Measurements from ENCODE around the gene LRRC19. TPM values are rescaled to one million over a fixed set of nuclear protein-coding genes. Genes with fewer than 3 reads are reported as not detected.

The LRRC19 gene
- total RNA-seq, 1 experiment from 2014 or later: not detected

- no peak overlapping the region for H3K4ac ChIP-seq (ENCODE audit: low read depth, low read length)
- H4K91ac ChIP-seq (ENCODE audit: insufficient read length, low read depth, low read length): no peak overlapping the region
- no peaks in the 10 kb centered on the region for H3K4me1 ChIP-seq (ENCODE audit: insufficient read depth, low read length)
- Mint-ChIP-seq H3K27ac (no peak overlapping the region), H3K4me1 (peaks cover 14 to 15% of the 10 kb centered on the region in 2 experiments), H3K9me3 (no peaks in the 10 kb centered on the region; a peak in 1 of 5 replicates), H3K4me3 (no peak overlapping the region), H3K36me3 (ENCODE audit: insufficient read depth in 1 of 3, low read depth in 3 of 3) (peaks cover 0 to 2% (median 0%) of the 10 kb centered on the region in 3 experiments; a peak in 1 of 7 replicates), H3K27me3 (ENCODE audit: low read depth) (no peaks in the 10 kb centered on the region)
- no peak overlapping the region for H4K5ac ChIP-seq (ENCODE audit: insufficient read length, low read depth, low read length)
- peaks cover 7% of the 10 kb centered on the region for H3K23me2 ChIP-seq (ENCODE audit: insufficient read length, low read depth, low read length, poor library complexity, severe bottlenecking)
- no peak overlapping the region for H3K4me2 ChIP-seq (ENCODE audit: insufficient read depth, insufficient read length, low read length)
- H3K23ac ChIP-seq (ENCODE audit: insufficient read length, low read depth, low read length): no peak overlapping the region
- no peak overlapping the region for H2BK120ac ChIP-seq (ENCODE audit: low read depth, low read length, poor library complexity, severe bottlenecking)
- H2AFZ ChIP-seq (ENCODE audit: low read length): no peak overlapping the region
- no peaks in the 10 kb centered on the region for H3K9me3 ChIP-seq (ENCODE audit: control insufficient read depth, low read depth, low read length)
- no peak overlapping the region for H2AK5ac ChIP-seq (ENCODE audit: insufficient read length, low read length)
- H2BK12ac ChIP-seq (ENCODE audit: insufficient read length, low read depth, low read length): no peak overlapping the region
- H3K79me1 ChIP-seq (ENCODE audit: insufficient read depth, low read depth, low read length, poor library complexity, severe bottlenecking): no peaks in the 10 kb centered on the region
- no peak overlapping the region for H2BK5ac ChIP-seq (ENCODE audit: insufficient read length, low read length)
- no peak overlapping the region for H3K27ac ChIP-seq (ENCODE audit: insufficient read length, low read depth, low read length)
- no peak overlapping the region for H2BK20ac ChIP-seq (ENCODE audit: low read depth, low read length, poor library complexity, severe bottlenecking)
- DNase-seq: no peak
- H3K79me2 ChIP-seq (ENCODE audit: insufficient read depth, low read length): peaks cover 13% of the 10 kb centered on the region
- no peak overlapping the region for H3K56ac ChIP-seq (ENCODE audit: insufficient read length, low read depth, low read length)
- H3K9ac ChIP-seq (ENCODE audit: extremely low read depth, insufficient read length, low read length): no peak overlapping the region
- H3K18ac ChIP-seq (ENCODE audit: insufficient read length, low read depth, low read length): no peak overlapping the region
- H2BK15ac ChIP-seq (ENCODE audit: low read depth, low read length): no peak overlapping the region
- no CpG with 5 or more reads among the region's 1 CpG for WGBS (ENCODE audit: extremely low coverage, insufficient read length, low lambda C conversion rate)
- no peak overlapping the region for H4K8ac ChIP-seq (replicated peaks; ENCODE audit: insufficient read length, low read depth, low read length)
- H3K27me3 ChIP-seq (ENCODE audit: insufficient read depth, low read length): no peaks in the 10 kb centered on the region
- H3K14ac ChIP-seq (ENCODE audit: insufficient read depth, low read length): no peak overlapping the region
- H4K20me1 ChIP-seq (ENCODE audit: control insufficient read depth, insufficient read depth, insufficient read length): no peaks in the 10 kb centered on the region
- TF ChIP-seq CTCF (conservative IDR thresholded peaks at IDR 0.05): no peak
- no peak overlapping the region for H3T11ph ChIP-seq (ENCODE audit: low read length)
Observed at GRCh38 chr9:26950521-26950920, 55.0 kb downstream of the LRRC19 start.
